Skin epidermis (tissue), 12 donors: ENCODE results near the gene GCNA.
"Not testable (repeated sequence)": the region's sequence is repeated elsewhere in the genome, so short reads cannot be mapped to it uniquely, and the experiment has no call there.

Experiments used
- H3K27ac ChIP-seq, 21 experiments: fragments of 200-600 bp; sonication (generic) in 11 of 21; one replicate each; pipeline ENCODE4 v1.5.0; 2020; ENCODE audit warnings: mild to moderate bottlenecking in 3 of 21, inconsistent platforms in 2 of 21, moderate library complexity in 2 of 21
- H3K4me3 ChIP-seq, 7 experiments: fragments of 200-600 bp; sonication (generic) in 2 of 7; one replicate each; pipeline ENCODE4 v1.5.0; 2020; ENCODE audit warnings: inconsistent platforms in 2 of 7, mild to moderate bottlenecking in 2 of 7, moderate library complexity in 1 of 7

GCNA gene

GRCh38 chrX:71627588-71628404, 49.6 kb downstream of the GCNA start:
- Histone ChIP-seq H3K4me3 (no peak overlapping the region), H3K27ac (peak overlapping the region in 1 of 21 experiments; percentile 59)

GRCh38 chrX:71629467-71629866, 51.2 kb downstream of the GCNA start:
- no peak overlapping the region for H3K4me3 ChIP-seq
- H3K27ac ChIP-seq = no peak overlapping the region

GRCh38 chrX:71632923-71633657, 54.9 kb downstream of the GCNA start:
- Histone ChIP-seq H3K4me3 (no peak overlapping the region), H3K27ac (no peak overlapping the region)

- H3K27ac ChIP-seq = no peak overlapping the region
Measured at GRCh38 chrX:71634366-71634765, 56.1 kb downstream of the GCNA start.

GRCh38 chrX:71636438-71637252, 58.4 kb downstream of the GCNA start:
- H3K27ac ChIP-seq = peak overlapping the region in 4 of 21 experiments; percentile 9 to 78 (median 58)
- no peak overlapping the region for H3K4me3 ChIP-seq

More at GRCh38 chrX:71634366-71634765, 56.1 kb downstream of the GCNA start:
- no peak overlapping the region for H3K4me3 ChIP-seq

GRCh38 chrX:71637253-71637618, 59.0 kb downstream of the GCNA start:
- no peak overlapping the region for H3K4me3 ChIP-seq
- peak overlapping the region in 4 of 21 experiments; percentile 9 to 78 (median 58) for H3K27ac ChIP-seq

GRCh38 chrX:71637848-71638247, 59.6 kb downstream of the GCNA start:
- Histone ChIP-seq H3K27ac (peak overlapping the region in 5 of 21 experiments; percentile 14 to 78 (median 44)), H3K4me3 (no peak overlapping the region)

GRCh38 chrX:71638409-71638808, 60.2 kb downstream of the GCNA start:
- Histone ChIP-seq H3K27ac (peak overlapping the region in 4 of 21 experiments; percentile 41 to 78 (median 58)), H3K4me3 (no peak overlapping the region)

- Histone ChIP-seq H3K4me3 (no peak overlapping the region), H3K27ac (no peak overlapping the region)
Measured at GRCh38 chrX:71640002-71640401, 61.8 kb downstream of the GCNA start.

- H3K4me3 ChIP-seq, H3K27ac ChIP-seq: not testable (repeated sequence)
Measured at GRCh38 chrX:71644406-71644805, 66.2 kb downstream of the GCNA start.

GRCh38 chrX:71650333-71650969, 72.2 kb downstream of the GCNA start:
- no peak overlapping the region for H3K4me3 ChIP-seq
- H3K27ac ChIP-seq = peak overlapping the region in 1 of 21 experiments; percentile 24

GRCh38 chrX:71652405-71652804, 74.2 kb downstream of the GCNA start:
- Histone ChIP-seq H3K27ac (no peak overlapping the region), H3K4me3 (no peak overlapping the region)

- H3K27ac ChIP-seq = no peak overlapping the region
Measured at GRCh38 chrX:71653344-71653743, 75.1 kb downstream of the GCNA start.

GRCh38 chrX:71657267-71657666, 79.0 kb downstream of the GCNA start:
- H3K4me3 ChIP-seq = no peak overlapping the region
- no peak overlapping the region for H3K27ac ChIP-seq

More at GRCh38 chrX:71653344-71653743, 75.1 kb downstream of the GCNA start:
- no peak overlapping the region for H3K4me3 ChIP-seq

GRCh38 chrX:71659342-71659741, 81.1 kb downstream of the GCNA start:
- no peak overlapping the region for H3K4me3 ChIP-seq

GRCh38 chrX:71659959-71660358, 81.7 kb downstream of the GCNA start:
- Histone ChIP-seq H3K27ac (no peak overlapping the region), H3K4me3 (no peak overlapping the region)

More at GRCh38 chrX:71659342-71659741, 81.1 kb downstream of the GCNA start:
- H3K27ac ChIP-seq = no peak overlapping the region

- Histone ChIP-seq H3K27ac (no peak overlapping the region), H3K4me3 (no peak overlapping the region)
Measured at GRCh38 chrX:71660562-71661416, 82.6 kb downstream of the GCNA start.

- H3K27ac ChIP-seq = no peak overlapping the region
- H3K4me3 ChIP-seq = no peak overlapping the region
Measured at GRCh38 chrX:71661919-71662318, 83.7 kb downstream of the GCNA start.

GRCh38 chrX:71662654-71663053, 84.4 kb downstream of the GCNA start:
- H3K4me3 ChIP-seq, H3K27ac ChIP-seq: not testable (repeated sequence)
